Measurements from ENCODE around the gene JPH2.
A peak's percentile ranks its signal among the peaks of the same experiment; 100 is the strongest.

Gene JPH2

GRCh38 chr20:44073011-44073674 lies 113.8 kb downstream of the JPH2 start:
- DNase-seq = peak; percentile 44

GRCh38 chr20:44072384-44072783 lies 114.6 kb downstream of the JPH2 start:
- no peak for DNase-seq

- no peak for DNase-seq
These were observed 115.4 kb downstream of the JPH2 start for GRCh38 chr20:44071526-44072111.

- no peak for DNase-seq
These were observed 115.9 kb downstream of the JPH2 start for GRCh38 chr20:44071057-44071456.

GRCh38 chr20:44070139-44070900 lies 116.7 kb downstream of the JPH2 start:
- peak; percentile 66 for DNase-seq

- peak; percentile 75 for DNase-seq
These were observed 117.6 kb downstream of the JPH2 start for GRCh38 chr20:44069203-44070011.

GRCh38 chr20:44068316-44069201 lies 118.4 kb downstream of the JPH2 start:
- peak; percentile 14 for DNase-seq

- no peak for DNase-seq
These were observed 119.3 kb downstream of the JPH2 start for GRCh38 chr20:44067650-44068081.

- no peak for DNase-seq
These were observed 120.1 kb downstream of the JPH2 start for GRCh38 chr20:44066645-44067606.

- DNase-seq = no peak
These were observed 121.3 kb downstream of the JPH2 start for GRCh38 chr20:44065401-44066340.

GRCh38 chr20:44064501-44065400 lies 122.2 kb downstream of the JPH2 start:
- no peak for DNase-seq
